RWPE1 (cell line): ENCODE data around the gene CAPN12.

ENCODE experiments used
- CTCF ChIA-PET: fragments of 350-600 bp; sonication (Branson Sonifier 250); formaldehyde crosslinking; extraction: SDS; loops from one replicate; lab custom pipeline; 2021; lab: Yijun Ruan, JAX
- POLR2A ChIA-PET: fragments of 400-600 bp; formaldehyde crosslinking; extraction: SDS; loops from one replicate; lab custom pipeline; 2020; ENCODE audit warnings: antibody characterized with exemption; ENCODE audit not compliant: low non-redundant PET; lab: Yijun Ruan, JAX
- DNase-seq: peaks from one replicate; pipeline ENCODE4 v3.0.0; 2012; ENCODE audit warnings: low spot score
- H3K27ac ChIP-seq: fragments of 450-650 bp; 2 replicates; pipeline ENCODE4 v1.5.1; 2017
- TF ChIP-seq, protein P1 (sequence below): fragments of 450-650 bp; conservative IDR thresholded peaks from 2 replicates; pipeline ENCODE4 v1.5.1; 2017; ENCODE audit warnings: low read depth, mild to moderate bottlenecking

Gene CAPN12

DNA sequence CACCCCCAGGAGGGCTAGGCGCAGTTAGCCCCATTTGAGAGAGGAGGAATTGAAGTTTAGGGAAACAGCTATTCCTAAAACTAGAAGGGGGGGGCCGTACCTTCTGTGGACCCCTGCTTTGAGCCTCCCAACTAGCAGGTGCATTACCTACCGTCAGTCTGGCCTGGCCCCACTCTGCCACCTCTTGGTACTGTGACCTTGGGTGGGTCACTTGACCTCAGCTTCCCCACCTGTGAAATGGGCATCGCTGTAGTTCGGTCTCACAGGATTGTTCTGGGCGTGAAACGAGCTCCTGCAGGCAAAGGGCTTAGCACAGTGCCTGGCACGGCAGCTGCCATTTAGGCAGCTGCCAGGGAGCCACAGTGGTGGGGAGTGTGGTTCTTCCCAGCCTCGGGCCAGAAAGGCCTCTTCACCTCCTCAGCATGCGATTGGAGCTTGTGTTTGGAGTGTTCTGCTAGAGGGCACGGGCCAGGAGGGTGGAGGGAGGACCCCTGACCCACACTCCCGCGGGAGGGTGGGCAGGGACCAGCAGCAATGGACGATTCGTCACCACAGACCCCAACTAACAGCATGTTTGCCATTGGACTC, 32.0 kb downstream of the CAPN12 start:
- POLR2A ChIA-PET, result no interaction called here
- CTCF ChIA-PET, result no interaction called here
- peak overlapping the region; percentile 87 for H3K27ac ChIP-seq

DNA sequence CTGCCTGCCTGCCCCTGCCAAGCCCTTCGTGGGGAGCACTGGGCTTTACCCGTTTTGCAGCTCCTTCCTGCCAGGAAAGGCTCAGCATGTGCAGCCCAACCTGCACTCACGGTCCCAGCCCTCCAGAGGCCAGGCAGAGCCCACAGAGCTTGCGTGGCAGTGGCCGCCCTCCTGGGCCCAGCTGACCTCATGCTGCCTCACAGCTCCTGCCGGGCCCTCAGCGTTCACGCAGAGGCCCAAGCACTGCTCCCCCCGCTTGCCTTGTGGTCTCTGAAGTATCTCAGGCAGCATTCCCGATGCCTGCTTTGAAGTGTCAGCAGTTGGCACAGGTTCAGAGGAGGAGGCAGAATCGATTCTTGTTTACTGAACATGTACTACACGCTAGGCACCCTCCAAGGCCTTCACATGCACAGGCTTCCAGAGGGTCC, 32.5 kb downstream of the CAPN12 start:
- TF ChIP-seq, protein P1, sequence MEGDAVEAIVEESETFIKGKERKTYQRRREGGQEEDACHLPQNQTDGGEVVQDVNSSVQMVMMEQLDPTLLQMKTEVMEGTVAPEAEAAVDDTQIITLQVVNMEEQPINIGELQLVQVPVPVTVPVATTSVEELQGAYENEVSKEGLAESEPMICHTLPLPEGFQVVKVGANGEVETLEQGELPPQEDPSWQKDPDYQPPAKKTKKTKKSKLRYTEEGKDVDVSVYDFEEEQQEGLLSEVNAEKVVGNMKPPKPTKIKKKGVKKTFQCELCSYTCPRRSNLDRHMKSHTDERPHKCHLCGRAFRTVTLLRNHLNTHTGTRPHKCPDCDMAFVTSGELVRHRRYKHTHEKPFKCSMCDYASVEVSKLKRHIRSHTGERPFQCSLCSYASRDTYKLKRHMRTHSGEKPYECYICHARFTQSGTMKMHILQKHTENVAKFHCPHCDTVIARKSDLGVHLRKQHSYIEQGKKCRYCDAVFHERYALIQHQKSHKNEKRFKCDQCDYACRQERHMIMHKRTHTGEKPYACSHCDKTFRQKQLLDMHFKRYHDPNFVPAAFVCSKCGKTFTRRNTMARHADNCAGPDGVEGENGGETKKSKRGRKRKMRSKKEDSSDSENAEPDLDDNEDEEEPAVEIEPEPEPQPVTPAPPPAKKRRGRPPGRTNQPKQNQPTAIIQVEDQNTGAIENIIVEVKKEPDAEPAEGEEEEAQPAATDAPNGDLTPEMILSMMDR, result no peak
- CTCF ChIA-PET, result no interaction called here
- H3K27ac ChIP-seq, result peak overlapping the region; percentile 87
- POLR2A ChIA-PET, result no interaction called here
- no peak for DNase-seq

More for the DNA sequence above, 32.0 kb downstream of the CAPN12 start:
- no peak for DNase-seq
- TF ChIP-seq, protein P1, result no peak

DNA sequence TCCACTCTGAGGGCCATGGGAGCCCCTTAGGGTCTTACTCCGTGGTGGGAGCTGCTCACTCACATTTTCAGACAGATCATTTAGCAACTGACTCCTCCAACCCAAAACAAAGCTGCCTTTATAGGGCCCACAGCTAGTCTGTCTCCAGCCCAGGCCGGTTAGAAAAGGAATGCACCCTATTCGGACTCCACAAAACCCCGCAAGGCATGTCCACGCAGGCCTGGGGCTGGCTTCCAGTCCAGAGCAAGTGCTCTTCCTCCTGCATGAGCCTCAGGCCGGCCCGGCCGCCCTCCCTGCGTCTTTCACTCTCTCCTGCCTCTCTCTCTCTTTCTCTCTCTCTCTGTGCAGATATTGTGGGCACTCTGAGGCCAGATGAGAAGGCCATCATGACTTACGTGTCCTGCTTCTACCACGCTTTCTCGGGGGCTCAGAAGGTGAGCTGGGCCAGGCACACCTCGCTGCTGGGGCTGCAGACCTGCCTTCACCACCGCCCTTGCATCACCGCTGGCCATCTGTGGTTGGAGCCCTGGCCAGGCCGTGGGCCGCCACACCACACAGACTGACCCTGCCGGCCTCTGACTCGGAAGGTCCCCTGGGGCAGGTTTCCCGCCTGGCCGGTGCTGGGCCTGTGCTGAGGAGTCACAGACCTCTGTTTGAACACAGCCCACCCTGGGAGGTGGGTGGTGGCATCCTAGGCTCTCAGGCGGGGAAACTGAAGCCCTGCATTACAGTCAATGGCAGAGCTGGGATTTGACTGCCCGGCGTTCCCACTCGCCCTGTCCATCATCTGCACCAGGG, 33.1 kb downstream of the CAPN12 start:
- TF ChIP-seq, protein P1, result no peak
- no peak for DNase-seq
- POLR2A ChIA-PET, result no interaction called here
- CTCF ChIA-PET, result no interaction called here
- peak overlapping the region; percentile 87 for H3K27ac ChIP-seq

DNA sequence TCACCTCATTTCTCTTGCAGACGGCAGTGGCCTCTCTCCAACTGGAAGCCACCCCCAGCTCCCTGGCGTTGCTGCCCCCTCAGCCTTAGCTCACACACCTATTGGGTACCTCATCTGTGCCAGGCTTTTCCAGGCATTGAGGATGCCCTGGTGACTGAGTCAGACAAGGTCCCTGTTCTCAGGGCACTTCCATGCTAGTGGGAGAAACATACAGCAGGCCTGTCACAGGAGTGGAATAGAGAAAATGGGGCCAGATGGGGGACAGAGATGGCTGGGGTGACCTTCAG, 33.9 kb downstream of the CAPN12 start:
- POLR2A ChIA-PET, result no interaction called here

DNA sequence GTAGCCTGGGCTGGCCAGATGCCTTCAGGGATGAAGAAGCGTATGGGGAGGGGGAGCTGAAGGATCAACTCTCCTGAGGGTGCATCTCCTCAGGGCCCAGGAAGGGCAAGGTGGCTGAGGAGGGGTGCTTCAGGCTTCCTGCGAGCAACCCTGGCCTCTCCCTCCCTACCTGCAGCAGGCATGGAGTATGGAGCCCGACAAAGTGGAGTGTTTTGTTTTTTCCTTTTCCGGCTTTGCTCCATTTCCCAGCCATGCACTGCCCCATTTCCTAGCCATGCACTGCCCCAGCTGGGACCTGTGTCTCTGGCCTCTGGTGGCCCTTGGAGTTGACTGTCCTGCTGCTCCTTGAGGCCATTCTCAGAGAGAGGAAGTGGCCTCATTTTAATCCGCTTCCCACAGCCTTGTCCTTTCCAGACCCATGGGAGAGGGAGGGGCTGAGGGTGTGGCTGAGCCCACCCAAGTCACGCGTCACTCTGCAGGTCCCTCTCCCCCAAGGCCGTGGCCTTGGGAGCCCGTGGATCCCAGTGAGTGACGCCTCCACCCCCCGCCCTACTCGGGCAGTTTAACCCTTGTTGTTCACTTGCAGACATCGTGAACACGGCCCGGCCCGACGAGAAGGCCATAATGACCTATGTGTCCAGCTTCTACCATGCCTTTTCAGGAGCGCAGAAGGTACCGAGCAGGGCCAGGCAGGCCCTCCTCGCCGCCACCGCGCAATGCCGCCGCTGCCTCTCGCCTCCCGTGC, 34.4 kb downstream of the CAPN12 start:
- TF ChIP-seq, protein P1, result no peak
- POLR2A ChIA-PET, result no interaction called here
- CTCF ChIA-PET, result no interaction called here
- peak overlapping the region; percentile 87 for H3K27ac ChIP-seq
- no peak for DNase-seq

More for the DNA sequence above, 33.9 kb downstream of the CAPN12 start:
- DNase-seq, result no peak
- CTCF ChIA-PET, result no interaction called here
- H3K27ac ChIP-seq, result peak overlapping the region; percentile 87
- TF ChIP-seq, protein P1, result no peak

DNA sequence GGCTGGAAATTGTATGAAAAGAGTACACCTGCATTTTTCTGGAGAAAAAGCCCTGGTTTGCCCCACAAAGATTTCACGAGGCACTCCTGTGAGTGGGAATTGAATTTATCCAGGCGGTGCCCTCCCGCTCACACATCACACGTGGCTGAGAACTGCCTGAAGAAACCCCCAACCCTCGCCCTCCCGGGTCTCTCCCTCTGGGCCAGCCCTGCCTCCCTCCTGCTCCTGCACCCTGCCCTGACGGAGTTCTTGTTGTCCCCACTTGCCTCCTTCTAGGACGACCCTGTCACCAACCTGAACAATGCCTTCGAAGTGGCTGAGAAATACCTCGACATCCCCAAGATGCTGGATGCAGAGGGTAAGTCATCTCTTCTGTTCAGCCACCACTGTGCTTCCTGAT, 35.2 kb downstream of the CAPN12 start:
- H3K27ac ChIP-seq, result peak overlapping the region; percentile 87
- no peak for DNase-seq
- TF ChIP-seq, protein P1, result no peak
- ChIA-PET CTCF (no interaction called here), POLR2A (interaction anchor here (0.6 kb wide), 1 partner anchor 67 kb away, joined by 3 read pairs; no protein-coding TSS in a partner anchor)
